Muscle layer of duodenum (tissue), 2 donors: Measurements from ENCODE around the gene MRPS31.

Experiments used
- H3K27ac ChIP-seq: one replicate; pipeline ENCODE4 v1.7.0; 2013; ENCODE audit warnings: mild to moderate bottlenecking, low read length
- H3K27me3 ChIP-seq: one replicate; pipeline ENCODE4 v1.7.0; 2013; ENCODE audit warnings: low read depth, mild to moderate bottlenecking, control low read depth, low read length
- H3K36me3 ChIP-seq, 2 donors: one replicate each; pipeline ENCODE4 v1.7.0; 2013; ENCODE audit warnings: low read length in 2 of 2, control low read depth in 1 of 2, mild to moderate bottlenecking in 1 of 2; ENCODE audit not compliant: insufficient read depth in 2 of 2, control insufficient read depth in 1 of 2
- H3K4me1 ChIP-seq, 2 donors: one replicate each; pipeline ENCODE4 v1.7.0; 2013; ENCODE audit warnings: low read length in 2 of 2, mild to moderate bottlenecking in 2 of 2, control low read depth in 1 of 2, moderate library complexity in 1 of 2; ENCODE audit not compliant: insufficient read depth in 2 of 2, control insufficient read depth in 1 of 2
- H3K4me3 ChIP-seq, 2 donors: one replicate each; pipeline ENCODE4 v1.7.0; 2013; ENCODE audit warnings: low read length in 2 of 2, low read depth in 1 of 2, mild to moderate bottlenecking in 1 of 2
- H3K9me3 ChIP-seq, 2 donors: one replicate each; pipeline ENCODE4 v1.7.0; 2013; ENCODE audit warnings: low read length in 2 of 2, control low read depth in 1 of 2, mild to moderate bottlenecking in 1 of 2; ENCODE audit not compliant: control insufficient read depth in 1 of 2
- donor health status: healthy.

MRPS31 gene

GRCh38 chr13:40770934-40771618 is at the start of gene MRPS31:
MRPS31 (minus strand) TSS chr13:40771190; CDS start chr13:40771136, 54 bp downstream.
- H3K9me3 ChIP-seq = no peaks in the 10 kb centered on the region
- peaks cover 9 to 11% of the 10 kb centered on the region in 2 donors for H3K4me1 ChIP-seq
- peaks cover 0 to 7% of the 10 kb centered on the region in 2 donors for H3K36me3 ChIP-seq
- peak within 1 kb of the TSS; percentile 75 to 98 for H3K4me3 ChIP-seq
- H3K27me3 ChIP-seq = no peaks in the 10 kb centered on the region
- H3K27ac ChIP-seq = peak within 1 kb of the TSS; percentile 96

- Histone ChIP-seq H3K36me3 (peaks cover 0 to 9% of the 10 kb centered on the region in 2 donors), H3K9me3 (no peaks in the 10 kb centered on the region), H3K4me3 (no peak overlapping the region), H3K4me1 (no peaks in the 10 kb centered on the region), H3K27me3 (no peaks in the 10 kb centered on the region), H3K27ac (no peak overlapping the region)
Observed at GRCh38 chr13:40819797-40820315, 48.9 kb upstream of the MRPS31 start.

GRCh38 chr13:40818926-40819325 is 47.9 kb upstream of the MRPS31 start:
- Histone ChIP-seq H3K36me3 (peaks cover 4 to 12% of the 10 kb centered on the region in 2 donors), H3K9me3 (no peaks in the 10 kb centered on the region), H3K27me3 (no peaks in the 10 kb centered on the region), H3K27ac (no peak overlapping the region), H3K4me1 (no peaks in the 10 kb centered on the region), H3K4me3 (no peak overlapping the region)

GRCh38 chr13:40814803-40815202 is 43.8 kb upstream of the MRPS31 start:
- no peaks in the 10 kb centered on the region for H3K9me3 ChIP-seq
- no peak overlapping the region for H3K4me3 ChIP-seq
- no peak overlapping the region for H3K27ac ChIP-seq
- peaks cover 8 to 29% of the 10 kb centered on the region in 2 donors for H3K36me3 ChIP-seq
- no peaks in the 10 kb centered on the region for H3K27me3 ChIP-seq
- H3K4me1 ChIP-seq = no peaks in the 10 kb centered on the region

GRCh38 chr13:40813667-40814454 is 42.9 kb upstream of the MRPS31 start:
- Histone ChIP-seq H3K4me3 (no peak overlapping the region), H3K9me3 (no peaks in the 10 kb centered on the region), H3K27me3 (no peaks in the 10 kb centered on the region), H3K36me3 (peaks cover 12 to 29% of the 10 kb centered on the region in 2 donors), H3K27ac (no peak overlapping the region), H3K4me1 (no peaks in the 10 kb centered on the region)

GRCh38 chr13:40812724-40813445 is 41.9 kb upstream of the MRPS31 start:
- H3K27me3 ChIP-seq = no peaks in the 10 kb centered on the region
- no peak overlapping the region for H3K27ac ChIP-seq
- H3K4me1 ChIP-seq = no peaks in the 10 kb centered on the region
- H3K4me3 ChIP-seq = no peak overlapping the region
- peaks cover 12 to 29% of the 10 kb centered on the region in 2 donors for H3K36me3 ChIP-seq
- no peaks in the 10 kb centered on the region for H3K9me3 ChIP-seq

GRCh38 chr13:40812102-40812501 is 41.1 kb upstream of the MRPS31 start:
- no peaks in the 10 kb centered on the region for H3K4me1 ChIP-seq
- no peaks in the 10 kb centered on the region for H3K9me3 ChIP-seq
- no peak overlapping the region for H3K27ac ChIP-seq
- no peaks in the 10 kb centered on the region for H3K27me3 ChIP-seq
- peaks cover 12 to 33% of the 10 kb centered on the region in 2 donors for H3K36me3 ChIP-seq
- H3K4me3 ChIP-seq = no peak overlapping the region

GRCh38 chr13:40809471-40809870 is 38.5 kb upstream of the MRPS31 start:
- no peak overlapping the region for H3K27ac ChIP-seq
- peaks cover 18 to 41% of the 10 kb centered on the region in 2 donors for H3K36me3 ChIP-seq
- no peaks in the 10 kb centered on the region for H3K9me3 ChIP-seq
- no peaks in the 10 kb centered on the region for H3K27me3 ChIP-seq
- no peak overlapping the region for H3K4me3 ChIP-seq
- H3K4me1 ChIP-seq = no peaks in the 10 kb centered on the region

GRCh38 chr13:40806241-40806640 is 35.3 kb upstream of the MRPS31 start:
- H3K4me1 ChIP-seq = no peaks in the 10 kb centered on the region
- H3K9me3 ChIP-seq = no peaks in the 10 kb centered on the region
- no peaks in the 10 kb centered on the region for H3K27me3 ChIP-seq
- peak overlapping the region; percentile 3 for H3K27ac ChIP-seq
- no peak overlapping the region for H3K4me3 ChIP-seq
- peaks cover 19 to 42% of the 10 kb centered on the region in 2 donors for H3K36me3 ChIP-seq

- Histone ChIP-seq H3K4me1 (no peaks in the 10 kb centered on the region), H3K36me3 (peaks cover 18 to 47% of the 10 kb centered on the region in 2 donors), H3K27ac (no peak overlapping the region)
Observed at GRCh38 chr13:40803316-40803715, 32.3 kb upstream of the MRPS31 start.

More at GRCh38 chr13:40803316-40803715, 32.3 kb upstream of the MRPS31 start:
- H3K27me3 ChIP-seq = no peaks in the 10 kb centered on the region
- H3K4me3 ChIP-seq = no peak overlapping the region
- no peaks in the 10 kb centered on the region for H3K9me3 ChIP-seq
